Ectodermal cell (in vitro differentiated cells): ENCODE data around the gene CCDC102B.
"Not testable (repeated sequence)": the region's sequence is repeated elsewhere in the genome, so short reads cannot be mapped to it uniquely, and the experiment has no call there.

Experiments used
- H3K27ac ChIP-seq: 2 replicates; pipeline ENCODE4 v1.7.0; 2013; ENCODE audit warnings: mild to moderate bottlenecking, low read depth, low read length; ENCODE audit not compliant: insufficient read depth, poor library complexity, severe bottlenecking
- H3K27me3 ChIP-seq: 2 replicates; pipeline ENCODE4 v1.7.0; 2013; ENCODE audit warnings: mild to moderate bottlenecking, low read length; ENCODE audit not compliant: insufficient read depth, control insufficient read depth, poor library complexity, severe bottlenecking
- H3K36me3 ChIP-seq: one replicate; pipeline ENCODE4 v1.7.0; 2013; ENCODE audit warnings: low read length; ENCODE audit not compliant: control insufficient read depth, insufficient read depth
- H3K4me1 ChIP-seq: one replicate; pipeline ENCODE4 v1.7.0; 2013; ENCODE audit warnings: low read length; ENCODE audit not compliant: control insufficient read depth, insufficient read depth
- H3K4me3 ChIP-seq: 2 replicates; pipeline ENCODE4 v1.7.0; 2013; ENCODE audit warnings: low read depth, low read length, control low read depth; ENCODE audit not compliant: insufficient read depth
- H3K9me3 ChIP-seq: 2 replicates; pipeline ENCODE4 v1.7.0; 2013; ENCODE audit warnings: mild to moderate bottlenecking, low read length, moderate library complexity; ENCODE audit not compliant: control insufficient read depth
- WGBS, 2 experiments: methylation state at CpG; one replicate each; pipeline ENCODE4 v1.1.7; 2013; ENCODE audit warnings: missing lambda C conversion rate in 2 of 2; 5-methylcytosine and 5-hydroxymethylcytosine counted together

CCDC102B gene

DNA sequence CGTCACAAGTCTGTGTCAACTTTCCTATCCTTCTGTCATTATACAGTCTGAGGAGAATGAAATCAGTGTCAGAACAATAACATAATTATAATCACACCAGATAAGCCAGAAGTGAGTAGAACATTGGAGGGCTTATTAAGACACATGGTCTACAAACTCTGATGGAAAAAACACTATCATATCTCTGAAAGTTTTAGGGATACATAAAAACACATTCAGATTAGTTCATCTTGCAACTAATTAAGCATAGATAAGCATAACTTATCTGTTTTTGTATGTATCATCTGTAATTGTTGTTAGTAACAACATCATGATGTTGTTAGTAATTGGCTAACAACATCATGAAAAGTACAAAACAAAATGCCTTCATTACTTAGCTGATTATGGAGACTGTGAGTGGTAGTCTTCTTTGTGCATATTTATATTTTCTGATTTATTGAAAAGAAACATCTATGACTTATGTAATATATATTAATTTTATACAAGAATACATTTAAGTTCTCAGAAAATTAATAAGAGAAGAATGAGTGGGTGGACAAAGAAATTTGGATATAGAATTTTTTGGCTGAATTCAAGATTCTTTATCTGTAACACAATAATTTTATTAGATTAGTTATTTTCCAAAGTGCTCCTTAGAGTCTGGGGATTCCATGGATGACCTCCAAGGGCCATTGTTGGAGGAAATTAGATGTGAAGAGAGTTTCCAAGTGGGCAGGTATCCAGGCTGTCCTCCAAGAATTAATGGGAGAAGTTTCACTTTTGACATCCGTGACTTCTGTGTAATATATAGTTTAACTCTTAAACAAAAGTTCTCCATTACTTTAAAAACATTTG, 16.9 kb upstream of the CCDC102B start:
- WGBS, 2 experiments = 77% methylated on average over 1 of the region's 2 CpGs; no CpG with 5 or more reads in 1 of the 2 experiments
- Histone ChIP-seq H3K9me3 (no peaks in the 10 kb centered on the region), H3K36me3 (no peaks in the 10 kb centered on the region), H3K4me3 (no peak overlapping the region), H3K4me1 (no peaks in the 10 kb centered on the region), H3K27me3 (no peaks in the 10 kb centered on the region), H3K27ac (no peak overlapping the region)

GRCh38 chr18:68783506-68783905, 14.4 kb upstream of the CCDC102B start:
- no peaks in the 10 kb centered on the region for H3K36me3 ChIP-seq
- H3K9me3 ChIP-seq = no peaks in the 10 kb centered on the region
- no peaks in the 10 kb centered on the region for H3K27me3 ChIP-seq
- WGBS, 2 experiments = 100% methylated on average over 1 of the region's 1 CpG; no CpG with 5 or more reads in 1 of the 2 experiments
- no peak overlapping the region for H3K4me3 ChIP-seq
- H3K4me1 ChIP-seq = no peaks in the 10 kb centered on the region
- no peak overlapping the region for H3K27ac ChIP-seq

- WGBS, 2 experiments = 94 to 96% methylated on average over 3 of the region's 3 CpGs
- no peaks in the 10 kb centered on the region for H3K36me3 ChIP-seq
- no peak overlapping the region for H3K4me3 ChIP-seq
- no peaks in the 10 kb centered on the region for H3K27me3 ChIP-seq
- no peak overlapping the region for H3K27ac ChIP-seq
- no peaks in the 10 kb centered on the region for H3K4me1 ChIP-seq
- no peaks in the 10 kb centered on the region for H3K9me3 ChIP-seq
Observed at GRCh38 chr18:68784071-68784470, 13.8 kb upstream of the CCDC102B start.

DNA sequence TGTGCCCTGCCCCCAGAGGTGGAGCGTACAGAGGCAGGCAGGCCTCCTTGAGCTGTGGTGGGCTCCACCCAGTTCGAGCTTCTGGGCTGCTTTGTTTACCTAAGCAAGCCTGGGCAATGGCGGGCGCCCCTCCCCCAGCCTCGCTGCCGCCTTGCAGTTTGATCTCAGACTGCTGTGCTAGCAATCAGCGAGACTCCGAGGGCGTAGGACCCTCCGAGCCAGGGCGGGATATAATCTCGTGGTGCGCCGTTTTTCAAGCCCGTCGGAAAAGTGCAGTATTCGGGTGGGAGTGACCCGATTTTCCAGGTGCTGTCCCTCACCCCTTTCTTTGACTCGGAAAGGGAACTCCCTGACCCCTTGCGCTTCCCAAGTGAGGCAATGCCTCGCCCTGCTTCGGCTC, 7.6 kb upstream of the CCDC102B start:
- not testable (repeated sequence) for H3K27me3 ChIP-seq, H3K36me3 ChIP-seq, H3K9me3 ChIP-seq, H3K4me3 ChIP-seq, H3K4me1 ChIP-seq, H3K27ac ChIP-seq
- WGBS, 2 experiments = 69 to 76% methylated on average over 19 of the region's 22 CpGs

GRCh38 chr18:68791801-68792200, 6.1 kb upstream of the CCDC102B start:
- 96 to 100% methylated on average over 2 of the region's 2 CpGs for WGBS, 2 experiments

GRCh38 chr18:68793951-68794350, 3.9 kb upstream of the CCDC102B start:
- Histone ChIP-seq H3K27ac (no peak overlapping the region), H3K36me3 (no peaks in the 10 kb centered on the region), H3K9me3 (no peaks in the 10 kb centered on the region), H3K4me3 (no peak overlapping the region), H3K27me3 (no peaks in the 10 kb centered on the region), H3K4me1 (peaks cover 7% of the 10 kb centered on the region)

More at GRCh38 chr18:68791801-68792200, 6.1 kb upstream of the CCDC102B start:
- no peak overlapping the region for H3K4me3 ChIP-seq
- H3K27me3 ChIP-seq = no peaks in the 10 kb centered on the region
- H3K27ac ChIP-seq = no peak overlapping the region
- H3K4me1 ChIP-seq = no peaks in the 10 kb centered on the region
- H3K9me3 ChIP-seq = no peaks in the 10 kb centered on the region
- no peaks in the 10 kb centered on the region for H3K36me3 ChIP-seq

- H3K4me3 ChIP-seq = no peak overlapping the region
- WGBS, 2 experiments = 84 to 85% methylated on average over 7 of the region's 7 CpGs
Observed at GRCh38 chr18:68796936-68797690, 767 bp upstream of the CCDC102B start.

GRCh38 chr18:68800075-68800474, 2.2 kb downstream of the CCDC102B start:
- Histone ChIP-seq H3K36me3 (no peaks in the 10 kb centered on the region), H3K4me3 (no peak overlapping the region), H3K27me3 (no peaks in the 10 kb centered on the region), H3K27ac (no peak overlapping the region), H3K9me3 (no peaks in the 10 kb centered on the region), H3K4me1 (peaks cover 7% of the 10 kb centered on the region)
- 72 to 77% methylated on average over 6 to 7 of the region's 7 CpGs for WGBS, 2 experiments

More at GRCh38 chr18:68796936-68797690, 767 bp upstream of the CCDC102B start:
- Histone ChIP-seq H3K27ac (no peak overlapping the region), H3K27me3 (no peaks in the 10 kb centered on the region), H3K4me1 (peaks cover 7% of the 10 kb centered on the region), H3K36me3 (no peaks in the 10 kb centered on the region), H3K9me3 (no peaks in the 10 kb centered on the region)

DNA sequence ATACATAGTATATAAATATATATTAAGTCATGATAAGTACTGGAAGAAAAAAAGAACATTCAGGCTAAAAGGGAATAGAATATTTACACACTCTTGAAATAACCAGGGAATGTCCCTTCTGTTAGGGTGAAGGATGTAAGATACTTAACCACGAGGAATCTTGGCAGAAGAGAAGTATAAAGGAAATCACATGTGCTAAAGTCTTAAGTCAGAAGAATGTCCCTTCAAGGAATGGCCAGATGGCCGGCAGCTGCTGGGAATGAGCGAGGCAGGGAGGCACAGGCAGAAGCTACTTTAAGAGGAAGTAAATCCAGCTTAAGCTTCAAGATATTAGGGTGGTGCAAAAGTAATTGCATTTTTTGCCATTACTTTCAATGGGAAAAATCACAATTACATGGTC, 5.5 kb downstream of the CCDC102B start:
- Histone ChIP-seq H3K4me3 (no peak overlapping the region), H3K9me3 (no peaks in the 10 kb centered on the region), H3K27ac (no peak overlapping the region), H3K36me3 (no peaks in the 10 kb centered on the region), H3K27me3 (no peaks in the 10 kb centered on the region), H3K4me1 (no peaks in the 10 kb centered on the region)
- 84 to 90% methylated on average over 3 of the region's 3 CpGs for WGBS, 2 experiments

GRCh38 chr18:68817584-68817983, 19.7 kb downstream of the CCDC102B start:
- no peak overlapping the region for H3K4me3 ChIP-seq
- H3K9me3 ChIP-seq = no peaks in the 10 kb centered on the region
- H3K36me3 ChIP-seq = no peaks in the 10 kb centered on the region
- H3K27me3 ChIP-seq = no peaks in the 10 kb centered on the region
- no peak overlapping the region for H3K27ac ChIP-seq
- no peaks in the 10 kb centered on the region for H3K4me1 ChIP-seq
- WGBS, 2 experiments = 90 to 96% methylated on average over 3 of the region's 3 CpGs
